HEK293T (cell line): ENCODE data around the gene CAMK2G.

Source experiments
- CTCF ChIA-PET: fragments of 350-600 bp; formaldehyde crosslinking; extraction: SDS; loops from one replicate; lab custom pipeline; 2021; ENCODE audit warnings: antibody characterized with exemption, inconsistent platforms; lab: Yijun Ruan, JAX
- POLR2A ChIA-PET: fragments of 350-600 bp; formaldehyde crosslinking; extraction: SDS; loops from one replicate; lab custom pipeline; 2020; ENCODE audit warnings: antibody characterized with exemption, inconsistent platforms; lab: Yijun Ruan, JAX
- DNase-seq: peaks from one replicate; pipeline ENCODE4 v3.0.0; 2012; ENCODE audit warnings: mixed read lengths; ENCODE audit errors: extremely low spot score
- ARNT ChIP-seq: fragments of 450-650 bp; IDR thresholded peaks from 2 replicates; pipeline ENCODE4 v1.6.1; 2017; ENCODE audit warnings: mild to moderate bottlenecking
- BHLHE40 ChIP-seq: fragments of 450-650 bp; IDR thresholded peaks from 2 replicates; pipeline ENCODE4 v1.6.1; 2016; ENCODE audit warnings: mild to moderate bottlenecking, moderate library complexity, borderline replicate concordance
- CTBP1 ChIP-seq: fragments of 450-650 bp; IDR thresholded peaks from 2 replicates; pipeline ENCODE4 v1.6.1; 2016; ENCODE audit warnings: borderline replicate concordance
- ELF4 ChIP-seq: fragments of 450-650 bp; IDR thresholded peaks from 2 replicates; pipeline ENCODE4 v1.6.1; 2017; ENCODE audit warnings: antibody characterized with exemption
- FOXA1 ChIP-seq: fragments of 450-650 bp; IDR thresholded peaks from 2 replicates; pipeline ENCODE4 v1.6.1; 2016; ENCODE audit warnings: mild to moderate bottlenecking
- FOXK2 ChIP-seq: fragments of 450-650 bp; IDR thresholded peaks from 2 replicates; pipeline ENCODE4 v1.6.1; 2016; ENCODE audit warnings: mild to moderate bottlenecking
- FOXM1 ChIP-seq: fragments of 450-650 bp; IDR thresholded peaks from 2 replicates; pipeline ENCODE4 v1.6.1; 2017; ENCODE audit warnings: mild to moderate bottlenecking, borderline replicate concordance
- HDGF ChIP-seq: fragments of 450-650 bp; IDR thresholded peaks from 2 replicates; pipeline ENCODE4 v1.6.1; 2017; ENCODE audit warnings: antibody characterized with exemption, borderline replicate concordance
- L3MBTL2 ChIP-seq: fragments of 450-650 bp; conservative IDR thresholded peaks from 2 replicates; pipeline ENCODE4 v1.6.1; 2016; ENCODE audit warnings: mild to moderate bottlenecking
- LEF1 ChIP-seq: fragments of 450-650 bp; IDR thresholded peaks from 2 replicates; pipeline ENCODE4 v1.6.1; 2017; ENCODE audit warnings: mild to moderate bottlenecking, borderline replicate concordance
- NFRKB ChIP-seq: fragments of 450-650 bp; IDR thresholded peaks from 2 replicates; pipeline ENCODE4 v1.6.1; 2016; ENCODE audit warnings: mild to moderate bottlenecking, moderate library complexity
- SP1 ChIP-seq: fragments of 450-650 bp; IDR thresholded peaks from 2 replicates; pipeline ENCODE4 v1.6.1; 2017
- SUZ12 ChIP-seq: fragments of 450-650 bp; IDR thresholded peaks from 2 replicates; pipeline ENCODE4 v1.6.1; 2016; ENCODE audit warnings: mild to moderate bottlenecking
- TARDBP ChIP-seq: fragments of 450-650 bp; IDR thresholded peaks from 2 replicates; pipeline ENCODE4 v1.6.1; 2016
- ZNF384 ChIP-seq: fragments of 450-650 bp; IDR thresholded peaks from 2 replicates; pipeline ENCODE4 v1.6.1; 2016
- TF ChIP-seq, protein P1 (sequence below): fragments of 450-650 bp; IDR thresholded peaks from 2 replicates; pipeline ENCODE4 v1.6.1; 2016

Gene CAMK2G

DNA sequence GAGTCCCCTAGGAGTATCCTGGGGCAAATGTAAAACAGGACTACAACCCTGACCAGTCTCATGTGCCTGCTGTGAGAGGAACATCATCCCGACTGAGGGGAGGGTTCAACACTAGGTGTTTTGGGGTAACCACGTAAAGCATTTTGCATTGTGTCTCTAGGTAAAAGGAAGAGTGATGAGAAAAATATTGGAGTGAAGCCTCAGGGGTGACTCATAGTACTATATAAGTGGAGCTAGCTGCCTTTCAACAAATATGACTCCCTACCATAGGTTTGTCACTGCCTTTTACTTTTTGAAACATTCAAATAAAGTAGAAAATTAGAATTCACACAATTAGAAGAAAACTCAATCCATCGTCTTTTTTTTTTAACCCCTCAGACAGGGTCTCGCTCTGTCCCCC is 2.6 kb upstream of the CAMK2G start:
- no peak for DNase-seq
- ChIA-PET CTCF (interaction anchor here (1.0 to 4.9 kb wide), 3 partner anchors 9 to 65 kb away, joined by 3 to 36 read pairs (median 4); no protein-coding TSS in a partner anchor), POLR2A (no interaction called here)
- TF ChIP-seq ZNF384 (no peak), FOXK2 (no peak), HDGF (no peak), LEF1 (no peak), NFRKB (no peak), BHLHE40 (no peak), ELF4 (no peak), SUZ12 (no peak), SP1 (no peak), L3MBTL2 (no peak), ARNT (no peak), FOXA1 (no peak), CTBP1 (no peak), FOXM1 (no peak), TARDBP (no peak)
- TF ChIP-seq, protein P1, sequence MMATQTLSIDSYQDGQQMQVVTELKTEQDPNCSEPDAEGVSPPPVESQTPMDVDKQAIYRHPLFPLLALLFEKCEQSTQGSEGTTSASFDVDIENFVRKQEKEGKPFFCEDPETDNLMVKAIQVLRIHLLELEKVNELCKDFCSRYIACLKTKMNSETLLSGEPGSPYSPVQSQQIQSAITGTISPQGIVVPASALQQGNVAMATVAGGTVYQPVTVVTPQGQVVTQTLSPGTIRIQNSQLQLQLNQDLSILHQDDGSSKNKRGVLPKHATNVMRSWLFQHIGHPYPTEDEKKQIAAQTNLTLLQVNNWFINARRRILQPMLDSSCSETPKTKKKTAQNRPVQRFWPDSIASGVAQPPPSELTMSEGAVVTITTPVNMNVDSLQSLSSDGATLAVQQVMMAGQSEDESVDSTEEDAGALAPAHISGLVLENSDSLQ, result no peak

DNA sequence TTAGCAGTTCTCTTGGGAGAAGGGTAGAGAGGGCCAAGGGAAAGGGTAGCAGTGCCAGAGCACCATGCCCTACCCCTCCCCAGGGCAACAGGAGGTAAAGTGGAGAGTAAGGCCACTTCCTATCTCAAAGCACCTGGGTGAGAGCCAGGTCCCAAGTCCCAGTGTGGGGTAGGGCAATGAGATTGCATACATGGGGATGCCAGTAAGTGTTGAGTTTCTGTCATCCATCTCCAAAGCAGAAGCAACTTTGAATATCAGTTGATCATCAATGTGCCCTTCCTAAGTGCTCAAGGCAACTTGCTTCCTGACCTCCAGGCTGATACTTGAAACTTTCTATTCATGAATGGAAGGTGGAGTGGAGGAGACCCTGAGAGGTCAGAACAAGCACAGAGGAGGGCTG is 2.2 kb upstream of the CAMK2G start:
- TF ChIP-seq HDGF (no peak), LEF1 (no peak), ELF4 (no peak), SP1 (no peak), L3MBTL2 (no peak), CTBP1 (no peak)
- ChIA-PET POLR2A (interaction anchor here (1.3 kb wide), 1 partner anchor 18 kb away, joined by 3 read pairs; no protein-coding TSS in a partner anchor), CTCF (interaction anchor here (1.2 to 4.9 kb wide), 2 partner anchors 26 to 65 kb away, joined by 4 to 36 read pairs; no protein-coding TSS in a partner anchor)
- no peak for DNase-seq

DNA sequence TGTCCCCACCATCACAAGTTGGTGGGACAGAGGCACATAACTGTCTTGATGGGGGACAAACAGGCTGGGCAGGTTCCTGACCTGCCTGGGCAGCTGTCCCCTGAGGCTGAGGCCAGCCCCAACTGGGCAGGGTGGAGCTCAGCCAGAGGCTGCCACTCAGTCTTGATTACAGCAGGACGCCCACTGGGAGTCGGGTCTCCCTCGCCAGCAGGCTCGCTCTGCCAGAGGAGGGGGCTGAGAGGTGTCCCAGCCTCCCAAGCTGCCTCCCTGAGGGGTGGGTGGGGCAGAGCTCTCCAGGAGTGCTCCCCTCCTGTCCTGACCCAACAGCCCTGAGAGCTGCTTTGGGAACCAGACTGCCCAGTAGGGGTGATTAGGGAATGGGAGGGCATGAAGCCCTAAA is 1.8 kb upstream of the CAMK2G start:
- ChIA-PET POLR2A (interaction anchor here (1.3 kb wide), 1 partner anchor 18 kb away, joined by 3 read pairs; no protein-coding TSS in a partner anchor), CTCF (interaction anchor here (1.2 kb wide), 1 partner anchor 26 kb away, joined by 4 read pairs; no protein-coding TSS in a partner anchor)
- TF ChIP-seq BHLHE40 (no peak), L3MBTL2 (no peak), FOXK2 (no peak), ZNF384 (no peak), SUZ12 (no peak), HDGF (no peak), FOXA1 (no peak), FOXM1 (no peak), CTBP1 (no peak), LEF1 (no peak), ARNT (no peak), ELF4 (no peak), TARDBP (no peak), SP1 (no peak), NFRKB (no peak)
- no peak for DNase-seq

DNA sequence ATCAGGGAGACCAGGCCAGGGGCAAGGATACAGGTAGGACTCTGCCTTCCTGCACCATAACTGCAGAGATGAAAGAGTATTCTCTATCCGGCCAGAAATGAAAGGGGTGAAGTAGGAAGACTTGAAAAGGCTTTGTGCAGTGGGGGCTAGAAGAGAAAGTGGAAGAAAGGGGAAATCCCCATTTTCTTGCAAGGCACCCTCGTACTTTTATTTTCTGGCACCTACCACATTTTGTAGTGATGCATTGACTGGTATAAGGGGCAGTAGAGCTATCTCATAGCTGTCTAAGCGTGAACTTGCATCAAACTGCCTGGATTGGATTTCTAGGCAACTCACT is 752 bp upstream of the CAMK2G start:
- TF ChIP-seq BHLHE40 (no peak), FOXK2 (no peak), TARDBP (no peak), NFRKB (no peak)
- TF ChIP-seq, protein P1, result no peak
- ChIA-PET CTCF (interaction anchor here (1.2 kb wide), 1 partner anchor 25 kb away, joined by 4 read pairs; no protein-coding TSS in a partner anchor), POLR2A (interaction anchor here (0.6 to 1.3 kb wide), 2 partner anchors 19 kb away, joined by 3 read pairs; no protein-coding TSS in a partner anchor)
- no peak for DNase-seq

DNA sequence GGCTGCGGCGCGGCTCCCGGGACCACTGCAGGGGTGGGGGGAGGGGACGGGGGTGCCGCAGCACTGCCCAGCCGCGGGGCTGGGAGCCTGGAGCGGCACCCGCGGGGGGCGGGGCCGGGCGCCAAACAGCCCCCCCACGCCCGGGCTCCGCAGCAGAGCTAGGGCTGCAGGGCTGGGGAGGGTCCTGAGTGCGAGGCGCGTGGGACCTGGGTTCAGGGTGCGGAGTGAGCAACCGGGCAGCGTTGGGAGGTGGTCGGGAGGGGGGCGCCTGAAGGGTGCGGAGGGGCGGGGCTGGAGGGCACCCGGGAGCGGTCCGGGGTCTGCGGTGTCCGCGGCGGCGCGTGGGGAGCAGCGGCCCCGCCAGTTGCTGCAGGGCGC is 528 bp downstream of the CAMK2G start:
- CTCF ChIA-PET, result no interaction called here
- POLR2A ChIA-PET, result interaction anchor here (0.6 to 1.0 kb wide), 2 partner anchors 20 to 22 kb away, joined by 3 read pairs; no protein-coding TSS in a partner anchor
- TF ChIP-seq FOXM1 (no peak), SUZ12 (no peak), CTBP1 (no peak), ZNF384 (no peak)
- DNase-seq, result peak; percentile 33

DNA sequence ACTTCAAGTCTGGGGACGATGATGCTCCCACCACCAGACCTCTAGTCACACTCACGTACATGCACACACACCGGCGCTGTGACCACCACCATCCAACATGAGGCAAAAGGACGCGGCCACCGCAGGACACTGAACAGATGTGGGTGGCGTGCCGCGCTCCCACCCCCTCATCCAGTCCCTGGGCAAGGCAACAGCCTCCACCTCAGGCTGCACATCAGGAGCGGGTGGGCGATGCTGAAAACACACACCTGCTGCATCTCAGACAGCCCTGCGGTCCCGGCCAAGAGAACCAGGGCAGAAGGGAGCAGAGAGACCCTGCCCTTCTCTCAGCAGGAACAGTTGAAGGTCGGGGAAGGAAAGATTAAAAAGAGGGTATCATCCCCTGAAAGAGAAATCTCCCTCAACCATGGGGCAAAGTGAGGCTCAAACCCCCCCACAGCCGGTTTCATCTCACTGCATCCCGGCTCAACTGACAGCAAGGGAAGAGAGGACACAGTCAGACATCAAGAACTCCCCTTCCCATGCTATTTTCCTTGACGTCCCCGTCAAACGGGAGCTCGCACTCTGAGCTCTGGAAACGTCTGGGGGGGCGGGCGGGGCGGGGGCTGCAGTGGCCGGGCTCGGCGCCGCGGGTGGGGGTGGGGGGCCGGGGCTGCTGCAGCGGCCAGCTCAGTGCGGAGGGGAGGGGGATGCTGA is 1.1 kb downstream of the CAMK2G start:
- ChIA-PET POLR2A (interaction anchor here (0.6 to 1.0 kb wide), 2 partner anchors 20 to 22 kb away, joined by 3 read pairs; no protein-coding TSS in a partner anchor), CTCF (no interaction called here)
- no peak for DNase-seq
- TF ChIP-seq SP1, result no peak
- TF ChIP-seq BHLHE40, result no peak
- TF ChIP-seq L3MBTL2, result no peak
- TF ChIP-seq SUZ12, result no peak
- no peak for TF ChIP-seq CTBP1
- no peak for TF ChIP-seq LEF1
- no peak for TF ChIP-seq FOXM1
- no peak for TF ChIP-seq FOXK2

DNA sequence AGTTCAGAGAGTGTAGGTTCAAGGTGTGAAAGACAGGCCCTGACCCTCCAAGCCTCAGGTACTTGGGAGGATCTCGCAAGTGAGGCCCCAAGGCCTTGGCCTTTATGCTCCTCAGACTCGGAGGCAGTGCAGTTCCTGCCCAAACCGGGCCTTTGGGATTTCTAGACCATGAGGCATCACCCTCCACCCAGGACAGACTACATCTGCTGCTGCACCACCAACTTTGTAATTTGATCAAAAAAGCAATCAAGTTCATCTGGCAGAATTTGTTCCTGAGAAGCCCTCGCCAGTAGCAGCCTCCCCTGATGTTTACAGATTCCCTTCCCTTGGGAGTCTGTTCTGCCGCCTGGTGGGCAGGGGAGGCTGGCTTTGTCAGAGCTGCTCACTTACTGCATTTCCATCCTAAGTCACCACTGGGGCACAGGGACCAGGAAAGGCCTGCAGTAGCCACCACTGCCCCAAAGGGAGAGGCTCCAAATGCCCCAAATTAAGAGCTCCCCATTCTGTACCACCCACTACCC is 2.1 kb downstream of the CAMK2G start:
- DNase-seq, result no peak
- ChIA-PET CTCF (no interaction called here), POLR2A (no interaction called here)
- TF ChIP-seq BHLHE40, result no peak
- no peak for TF ChIP-seq FOXK2
- no peak for TF ChIP-seq ZNF384
- no peak for TF ChIP-seq ARNT
- no peak for TF ChIP-seq TARDBP
- no peak for TF ChIP-seq L3MBTL2
- no peak for TF ChIP-seq NFRKB
- TF ChIP-seq FOXA1, result no peak
- no peak for TF ChIP-seq HDGF
- TF ChIP-seq SP1, result no peak
- no peak for TF ChIP-seq LEF1
- TF ChIP-seq SUZ12, result no peak
- TF ChIP-seq CTBP1, result no peak
- TF ChIP-seq, protein P1, result no peak
- no peak for TF ChIP-seq FOXM1
- TF ChIP-seq ELF4, result no peak
